IPS-15b (cell line): ENCODE measurements around the gene ATIC.

ENCODE experiments used
- H3K27me3 ChIP-seq: one replicate; pipeline ENCODE4 v1.6.1; 2013; ENCODE audit warnings: low read length; ENCODE audit not compliant: control insufficient read depth, insufficient read depth
- H3K36me3 ChIP-seq: one replicate; pipeline ENCODE4 v1.6.1; 2013; ENCODE audit warnings: low read length; ENCODE audit not compliant: control insufficient read depth, insufficient read depth
- H3K4me1 ChIP-seq: one replicate; pipeline ENCODE4 v1.6.1; 2013; ENCODE audit warnings: mild to moderate bottlenecking, low read length; ENCODE audit not compliant: control insufficient read depth, insufficient read depth
- H3K4me3 ChIP-seq: one replicate; pipeline ENCODE4 v1.5.1; 2013; ENCODE audit warnings: low read depth, low read length
- H3K9ac ChIP-seq: one replicate; pipeline ENCODE4 v1.6.1; 2013; ENCODE audit warnings: low read depth, mild to moderate bottlenecking, low read length
- H3K9me3 ChIP-seq: one replicate; pipeline ENCODE4 v1.6.1; 2013; ENCODE audit warnings: mild to moderate bottlenecking, low read length; ENCODE audit not compliant: control insufficient read depth, insufficient read depth

Gene ATIC

GRCh38 chr2:215319500-215319899, 7.6 kb downstream of the ATIC start:
- Histone ChIP-seq H3K9me3 (no peaks in the 10 kb centered on the region), H3K9ac (no peak overlapping the region), H3K4me1 (no peaks in the 10 kb centered on the region), H3K27me3 (no peaks in the 10 kb centered on the region), H3K4me3 (no peak overlapping the region), H3K36me3 (peaks cover 15% of the 10 kb centered on the region)

- Histone ChIP-seq H3K9ac (no peak overlapping the region), H3K4me3 (no peak overlapping the region), H3K36me3 (peaks cover 15% of the 10 kb centered on the region), H3K27me3 (no peaks in the 10 kb centered on the region), H3K4me1 (no peaks in the 10 kb centered on the region), H3K9me3 (no peaks in the 10 kb centered on the region)
These were observed 8.2 kb downstream of the ATIC start for GRCh38 chr2:215320102-215320501.

GRCh38 chr2:215320679-215321078, 8.8 kb downstream of the ATIC start:
- no peak overlapping the region for H3K4me3 ChIP-seq
- no peaks in the 10 kb centered on the region for H3K4me1 ChIP-seq
- H3K9ac ChIP-seq = no peak overlapping the region
- no peaks in the 10 kb centered on the region for H3K27me3 ChIP-seq
- H3K36me3 ChIP-seq = peaks cover 15% of the 10 kb centered on the region
- no peaks in the 10 kb centered on the region for H3K9me3 ChIP-seq

GRCh38 chr2:215324811-215325210, 13.0 kb downstream of the ATIC start:
- peaks cover 2% of the 10 kb centered on the region for H3K4me1 ChIP-seq
- H3K9ac ChIP-seq = no peak overlapping the region
- peaks cover 17% of the 10 kb centered on the region for H3K36me3 ChIP-seq
- no peak overlapping the region for H3K4me3 ChIP-seq
- H3K27me3 ChIP-seq = no peaks in the 10 kb centered on the region
- no peaks in the 10 kb centered on the region for H3K9me3 ChIP-seq

GRCh38 chr2:215328066-215328465, 16.2 kb downstream of the ATIC start:
- no peak overlapping the region for H3K9ac ChIP-seq

GRCh38 chr2:215332872-215333595, 21.2 kb downstream of the ATIC start:
- no peaks in the 10 kb centered on the region for H3K4me1 ChIP-seq
- no peaks in the 10 kb centered on the region for H3K9me3 ChIP-seq
- H3K4me3 ChIP-seq = no peak overlapping the region
- H3K9ac ChIP-seq = no peak overlapping the region
- H3K27me3 ChIP-seq = no peaks in the 10 kb centered on the region
- H3K36me3 ChIP-seq = peaks cover 17% of the 10 kb centered on the region

More at GRCh38 chr2:215328066-215328465, 16.2 kb downstream of the ATIC start:
- no peaks in the 10 kb centered on the region for H3K9me3 ChIP-seq
- peaks cover 2% of the 10 kb centered on the region for H3K4me1 ChIP-seq
- H3K27me3 ChIP-seq = no peaks in the 10 kb centered on the region
- H3K36me3 ChIP-seq = peaks cover 22% of the 10 kb centered on the region
- H3K4me3 ChIP-seq = no peak overlapping the region

- Histone ChIP-seq H3K9me3 (no peaks in the 10 kb centered on the region), H3K27me3 (no peaks in the 10 kb centered on the region), H3K4me3 (no peak overlapping the region), H3K9ac (no peak overlapping the region), H3K4me1 (no peaks in the 10 kb centered on the region), H3K36me3 (peaks cover 30% of the 10 kb centered on the region)
These were observed 27.2 kb downstream of the ATIC start for GRCh38 chr2:215338883-215339679.

- H3K27me3 ChIP-seq = no peaks in the 10 kb centered on the region
- no peaks in the 10 kb centered on the region for H3K4me1 ChIP-seq
- no peak overlapping the region for H3K4me3 ChIP-seq
- peaks cover 36% of the 10 kb centered on the region for H3K36me3 ChIP-seq
- H3K9ac ChIP-seq = no peak overlapping the region
- H3K9me3 ChIP-seq = no peaks in the 10 kb centered on the region
These were observed 36.0 kb downstream of the ATIC start for GRCh38 chr2:215347878-215348277.

GRCh38 chr2:215352602-215353001, 40.7 kb downstream of the ATIC start:
- no peak overlapping the region for H3K4me3 ChIP-seq
- H3K36me3 ChIP-seq = peaks cover 5% of the 10 kb centered on the region
- H3K27me3 ChIP-seq = no peaks in the 10 kb centered on the region
- H3K9me3 ChIP-seq = no peaks in the 10 kb centered on the region
- no peaks in the 10 kb centered on the region for H3K4me1 ChIP-seq
- no peak overlapping the region for H3K9ac ChIP-seq

- Histone ChIP-seq H3K36me3 (no peaks in the 10 kb centered on the region), H3K4me1 (no peaks in the 10 kb centered on the region), H3K9me3 (no peaks in the 10 kb centered on the region), H3K9ac (no peak overlapping the region), H3K27me3 (no peaks in the 10 kb centered on the region), H3K4me3 (no peak overlapping the region)
These were observed 43.2 kb downstream of the ATIC start for GRCh38 chr2:215354771-215355695.

GRCh38 chr2:215355801-215356200, 43.9 kb downstream of the ATIC start:
- Histone ChIP-seq H3K27me3 (no peaks in the 10 kb centered on the region), H3K4me1 (no peaks in the 10 kb centered on the region), H3K4me3 (no peak overlapping the region), H3K36me3 (no peaks in the 10 kb centered on the region), H3K9me3 (no peaks in the 10 kb centered on the region), H3K9ac (no peak overlapping the region)
